Activated naive CD8-positive, alpha-beta T cell treated with anti-CD3 and anti-CD28 coated beads, Interleukin-2, amount 10 ng/mL, durations not matched to agents 7 days and 5 days (primary cell): ENCODE data around the gene PAK6. TPM values are rescaled to one million over a fixed set of nuclear protein-coding genes. Genes with fewer than 3 reads are reported as not detected.
A peak's percentile ranks its signal among the peaks of the same experiment; 100 is the strongest.

Experiments used
- ATAC-seq: fragments of 150-1000 bp; cut with Tn5 transposase; one replicate; pipeline ENCODE4 v1.10.0; 2021; ENCODE audit warnings: low read depth, moderate library complexity
- POLR2A ChIA-PET: fragments of 350-600 bp; sonication (Branson Sonifier 250); formaldehyde crosslinking; loops from one replicate; lab custom pipeline; 2021; ENCODE audit warnings: antibody characterized with exemption; lab: Charles Lee
- DNase-seq: peaks from one replicate; pipeline ENCODE4 v3.0.0; 2021
- H3K27ac Mint-ChIP-seq: one replicate; pipeline ENCODE4 v1.8.0; 2022; ENCODE audit warnings: mild to moderate bottlenecking, mixed read lengths
- H3K27me3 Mint-ChIP-seq: one replicate; pipeline ENCODE4 v1.8.0; 2022; ENCODE audit warnings: mild to moderate bottlenecking, moderate library complexity, mixed read lengths
- H3K36me3 Mint-ChIP-seq: one replicate; pipeline ENCODE4 v1.8.0; 2021; ENCODE audit warnings: mild to moderate bottlenecking, mixed read lengths
- H3K4me1 Mint-ChIP-seq: one replicate; pipeline ENCODE4 v1.8.0; 2021; ENCODE audit warnings: mixed read lengths
- H3K4me3 Mint-ChIP-seq: one replicate; pipeline ENCODE4 v1.8.0; 2022; ENCODE audit warnings: mild to moderate bottlenecking, moderate library complexity, mixed read lengths
- H3K9me3 Mint-ChIP-seq: one replicate; pipeline ENCODE4 v1.8.0; 2021; ENCODE audit warnings: mixed read lengths
- total RNA-seq, 2 experiments: library from RNA; stranded (reverse); gene quantifications; one replicate each; pipeline ENCODE4 v1.2.3, GENCODE V29; 2021

The PAK6 gene
- total RNA-seq, 2 experiments from 2014 or later: 0.91 to 1.3 TPM

DNA sequence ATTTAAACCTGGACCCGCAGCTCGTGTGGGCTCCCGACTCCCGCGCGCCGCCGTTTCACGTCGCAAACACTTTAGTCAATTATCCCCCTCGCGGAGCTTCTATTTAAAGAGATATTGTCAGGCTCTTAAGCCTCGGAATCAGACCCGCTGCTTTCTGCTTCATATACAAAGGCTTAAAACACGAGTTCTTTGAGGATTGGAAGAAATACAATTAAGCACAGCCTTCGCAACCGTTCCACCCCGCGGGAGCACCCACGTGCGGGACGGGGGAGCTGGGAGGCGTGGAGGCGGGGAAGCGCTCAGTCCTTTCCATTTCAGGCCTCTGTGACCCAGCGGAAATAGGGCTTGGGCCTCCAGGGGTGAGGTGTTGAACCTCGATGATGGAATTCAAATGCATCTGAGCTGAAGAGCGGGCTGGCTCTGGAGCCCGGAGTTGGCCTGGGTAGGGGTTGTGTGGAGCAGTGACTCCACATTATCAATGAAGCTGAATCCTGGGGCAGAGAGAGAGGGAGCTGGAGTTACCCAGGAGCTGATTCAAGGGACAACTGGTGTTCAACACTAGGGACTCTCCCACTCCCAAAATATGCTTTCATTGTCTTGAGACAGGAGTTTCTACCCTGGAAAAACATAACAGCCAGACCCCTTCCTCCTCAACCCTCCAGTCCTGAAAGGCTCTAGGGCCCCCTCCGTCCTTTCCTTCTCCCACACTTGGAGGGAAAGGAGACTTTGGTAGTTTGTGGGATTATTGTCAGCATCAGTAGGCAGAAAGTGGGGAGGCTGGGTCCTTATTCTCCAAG, 41.6 kb downstream of the PAK6 start:
- H3K4me3 Mint-ChIP-seq: no peak overlapping the region
- H3K27ac Mint-ChIP-seq: no peak overlapping the region
- H3K4me1 Mint-ChIP-seq: peaks cover 6% of the 10 kb centered on the region
- H3K27me3 Mint-ChIP-seq: peaks cover 56% of the 10 kb centered on the region
- no peaks in the 10 kb centered on the region for H3K36me3 Mint-ChIP-seq
- DNase-seq: no peak
- POLR2A ChIA-PET: interaction anchor here (0.9 to 4.2 kb wide), 4 partner anchors 18 to 58 kb away, joined by 3 to 55 read pairs (median 3); partner anchors contain the start of gene PLCB2
- no peaks in the 10 kb centered on the region for H3K9me3 Mint-ChIP-seq
- no peak for ATAC-seq

DNA sequence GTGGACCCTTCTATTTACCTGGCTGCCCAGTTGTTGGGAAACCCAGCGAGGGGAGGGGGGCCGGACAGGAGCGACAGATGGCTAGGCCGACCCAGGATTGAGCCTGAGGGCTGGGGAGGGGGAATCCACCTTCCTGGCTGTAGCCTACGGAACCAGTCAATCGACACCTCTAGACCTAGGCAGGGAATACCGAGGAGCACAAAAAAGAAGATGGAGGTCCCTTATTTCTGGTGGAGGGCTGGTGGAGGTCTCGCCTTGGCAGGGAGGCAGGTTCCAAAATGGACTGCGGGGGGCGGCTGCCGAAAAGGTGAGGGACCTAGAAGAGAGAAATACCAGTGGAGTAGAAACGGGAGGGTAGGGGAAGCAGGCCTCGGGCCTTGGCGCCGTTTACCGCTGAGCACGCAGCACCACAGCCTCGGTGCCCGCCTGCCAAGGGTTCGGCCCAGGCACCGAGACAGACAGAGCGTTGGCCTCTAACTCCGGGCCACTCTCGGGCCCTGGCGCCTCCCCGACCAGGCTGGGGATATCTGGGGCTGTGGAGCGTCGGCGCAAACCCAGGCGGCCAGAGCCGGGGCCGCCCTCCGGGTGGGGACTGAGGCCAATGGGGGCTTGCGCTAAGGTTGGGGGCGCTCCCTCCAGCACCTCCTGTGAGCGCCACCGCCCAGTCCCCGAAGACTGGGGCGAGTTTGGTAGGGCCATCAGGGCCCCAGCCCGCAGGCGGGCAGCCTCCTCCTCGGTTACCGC, 42.4 kb downstream of the PAK6 start:
- H3K27me3 Mint-ChIP-seq: peaks cover 56% of the 10 kb centered on the region
- POLR2A ChIA-PET: interaction anchor here (0.7 to 4.2 kb wide), 2 partner anchors 26 to 29 kb away, joined by 3 to 55 read pairs; partner anchors contain the start of gene PLCB2
- no peak overlapping the region for H3K4me3 Mint-ChIP-seq

DNA sequence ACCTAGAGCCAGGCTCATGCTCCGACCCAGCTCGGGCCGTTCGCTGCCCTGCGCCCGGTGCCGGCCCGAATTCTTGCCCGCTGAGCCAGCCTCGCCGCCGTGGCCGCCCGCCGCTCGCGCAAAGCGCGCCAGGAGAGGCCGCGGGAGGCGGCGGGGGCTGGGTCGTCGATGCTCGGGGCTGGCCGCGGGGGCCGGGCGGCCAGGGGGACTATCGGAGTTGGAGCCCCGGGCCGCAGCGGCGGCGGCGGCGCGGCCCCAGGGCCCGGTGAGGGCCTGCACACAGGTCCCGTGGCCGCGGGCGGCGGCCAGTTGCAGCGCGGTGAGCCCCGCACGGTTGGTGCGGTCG, 42.9 kb downstream of the PAK6 start:
- Mint-ChIP-seq H3K4me1 (peaks cover 3% of the 10 kb centered on the region), H3K27me3 (peaks cover 55% of the 10 kb centered on the region), H3K36me3 (no peaks in the 10 kb centered on the region), H3K9me3 (no peaks in the 10 kb centered on the region), H3K4me3 (no peak overlapping the region), H3K27ac (no peak overlapping the region)
- no peak for DNase-seq
- ATAC-seq: no peak
- POLR2A ChIA-PET: interaction anchor here (0.7 kb wide), 1 partner anchor 25 kb away, joined by 3 read pairs; no protein-coding TSS in a partner anchor

More for the DNA sequence above, 42.4 kb downstream of the PAK6 start:
- DNase-seq: no peak
- Mint-ChIP-seq H3K36me3 (no peaks in the 10 kb centered on the region), H3K27ac (no peak overlapping the region), H3K4me1 (peaks cover 5% of the 10 kb centered on the region), H3K9me3 (no peaks in the 10 kb centered on the region)
- no peak for ATAC-seq

DNA sequence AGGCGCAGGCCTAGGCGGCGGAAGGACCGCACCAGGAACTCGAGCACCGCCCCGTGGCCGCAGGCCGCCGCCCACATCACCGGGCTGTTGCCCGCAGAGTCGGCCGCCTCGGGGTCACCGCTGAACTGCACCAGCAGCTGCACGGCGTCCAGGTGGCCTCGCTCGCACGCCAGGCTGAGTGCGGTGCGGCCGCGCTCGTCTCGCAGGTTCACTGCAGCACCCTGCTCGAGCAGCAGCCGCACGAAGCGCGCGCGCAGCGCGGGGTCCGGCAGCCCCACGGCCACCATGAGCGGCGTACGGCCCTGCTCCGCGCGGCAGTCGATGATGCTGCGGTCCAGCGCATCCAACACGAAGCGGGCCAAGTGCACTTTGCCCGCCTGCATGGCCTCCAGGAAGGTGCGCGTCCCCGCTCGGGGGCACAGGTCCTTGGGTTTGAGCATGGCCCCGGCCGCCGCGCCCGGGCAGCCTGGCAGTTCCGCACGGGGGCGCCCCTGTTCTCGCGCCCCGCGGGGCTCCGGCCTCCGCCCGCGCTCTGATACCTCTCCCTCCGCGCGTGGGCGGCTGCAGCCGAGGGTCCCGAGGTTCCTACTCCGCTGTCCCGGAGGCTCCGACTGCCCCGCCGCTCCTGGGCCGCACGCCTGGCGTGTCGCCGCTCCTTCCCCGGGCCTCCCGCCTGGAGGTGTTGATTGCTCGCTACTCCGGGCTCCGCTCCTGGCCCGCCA, 43.4 kb downstream of the PAK6 start:
- POLR2A ChIA-PET: interaction anchor here (0.7 to 4.4 kb wide), 2 partner anchors 25 to 27 kb away, joined by 3 to 39 read pairs; partner anchors contain the start of gene PLCB2
- Mint-ChIP-seq H3K27ac (no peak overlapping the region), H3K4me1 (peaks cover 2% of the 10 kb centered on the region)

DNA sequence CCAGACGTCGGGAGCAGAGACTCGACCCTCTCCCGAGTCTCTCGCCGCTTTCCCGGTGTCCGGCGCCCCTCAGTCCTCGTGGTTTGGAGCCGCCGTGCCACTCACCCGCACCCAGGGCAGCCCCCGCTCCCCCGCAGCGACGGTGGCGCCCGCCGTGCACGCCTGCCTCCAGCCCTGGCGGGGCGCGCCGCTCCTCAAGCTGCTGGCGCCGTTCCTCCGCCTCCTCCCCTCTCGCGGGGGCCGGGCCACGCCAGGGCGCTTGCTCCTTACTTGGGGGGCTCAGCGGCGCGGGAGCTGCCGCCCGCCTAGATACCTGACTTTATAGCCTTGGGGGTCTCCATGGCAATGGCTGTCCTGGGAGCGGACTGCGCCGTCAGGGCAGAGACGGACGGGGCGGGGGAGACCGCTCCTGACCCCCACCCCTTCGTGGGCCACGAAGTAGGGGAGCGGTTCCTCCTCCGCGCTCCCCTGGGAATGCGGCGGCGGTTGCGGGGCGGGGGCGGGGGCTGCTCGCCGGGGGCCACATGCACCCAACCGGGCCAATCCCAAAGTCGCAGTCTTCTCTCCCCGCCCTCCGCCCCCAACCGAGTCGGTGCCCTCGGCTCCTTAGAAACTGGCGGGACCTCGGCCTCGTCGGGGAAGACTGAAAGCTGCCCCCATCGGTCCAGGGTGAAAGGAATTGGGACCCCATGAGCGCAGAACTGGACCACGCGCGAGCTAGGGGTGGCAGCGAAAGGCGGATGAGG, 44.2 kb downstream of the PAK6 start, which contains the start of gene ANKRD63:
TSS of gene ANKRD63 (minus strand) at position 196 of the 746 bp plus-strand sequence. CDS start 478 bp downstream, outside the sequence.
- Mint-ChIP-seq H3K4me3 (peak within 1 kb of the TSS; percentile 72), H3K36me3 (no peaks in the 10 kb centered on the region)
- peak; percentile 51 for ATAC-seq

More for the DNA sequence above, 43.4 kb downstream of the PAK6 start:
- Mint-ChIP-seq H3K9me3 (no peaks in the 10 kb centered on the region), H3K4me3 (peak overlapping the region; percentile 72), H3K36me3 (no peaks in the 10 kb centered on the region), H3K27me3 (peaks cover 49% of the 10 kb centered on the region)
- peak; percentile 65 for ATAC-seq
- DNase-seq: peak; percentile 78

DNA sequence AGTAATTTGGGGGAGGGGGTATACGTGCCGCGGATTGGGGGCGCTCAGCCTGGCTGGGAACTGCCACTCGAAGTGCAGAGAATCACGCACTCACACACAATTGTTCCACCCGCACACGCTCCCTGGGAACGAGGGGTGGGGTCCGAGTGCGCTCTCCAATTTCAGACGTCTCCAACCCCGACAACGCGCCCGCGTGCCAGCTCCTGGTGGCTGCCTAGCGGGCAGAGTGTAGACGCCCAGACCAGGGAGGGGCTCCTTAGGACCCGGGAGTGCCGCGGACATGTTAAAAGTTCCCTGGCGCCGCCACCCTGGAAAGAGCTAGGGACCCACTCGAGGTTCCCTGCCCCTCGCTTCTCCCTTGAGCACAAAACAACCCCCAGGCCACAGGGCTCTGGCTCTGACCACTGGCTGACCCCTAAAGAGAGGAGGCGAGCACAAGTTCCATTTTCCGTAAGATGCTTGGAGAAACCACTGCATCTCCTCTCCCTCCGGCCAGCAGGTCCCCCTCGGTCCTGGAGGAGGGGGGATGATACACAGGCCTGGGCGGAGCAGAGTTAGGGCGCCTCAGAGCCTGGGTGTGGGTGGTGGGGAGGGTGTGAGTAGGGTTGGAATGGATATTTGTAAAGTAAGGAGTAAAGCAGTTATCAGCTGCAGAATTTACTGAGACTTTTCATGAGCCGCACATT, 44.9 kb downstream of the PAK6 start:
- no peak for DNase-seq
- H3K9me3 Mint-ChIP-seq: no peaks in the 10 kb centered on the region
- H3K36me3 Mint-ChIP-seq: no peaks in the 10 kb centered on the region
- POLR2A ChIA-PET: interaction anchor here (4.4 kb wide), 1 partner anchor 26 kb away, joined by 39 read pairs; the partner anchor contains the start of gene PLCB2
- peaks cover 35% of the 10 kb centered on the region for H3K27me3 Mint-ChIP-seq
- peak overlapping the region; percentile 10 for H3K4me3 Mint-ChIP-seq
- H3K4me1 Mint-ChIP-seq: no peaks in the 10 kb centered on the region
- no peak overlapping the region for H3K27ac Mint-ChIP-seq
- no peak for ATAC-seq

More for the DNA sequence above, 44.2 kb downstream of the PAK6 start, which contains the start of gene ANKRD63:
- Mint-ChIP-seq H3K4me1 (no peaks in the 10 kb centered on the region), H3K9me3 (no peaks in the 10 kb centered on the region), H3K27ac (no peak within 1 kb of the TSS), H3K27me3 (peaks cover 43% of the 10 kb centered on the region)
- POLR2A ChIA-PET: interaction anchor here (0.6 to 4.4 kb wide), 2 partner anchors 26 to 139 kb away, joined by 3 to 39 read pairs; partner anchors contain the start of gene PLCB2
- DNase-seq: peak; percentile 71

DNA sequence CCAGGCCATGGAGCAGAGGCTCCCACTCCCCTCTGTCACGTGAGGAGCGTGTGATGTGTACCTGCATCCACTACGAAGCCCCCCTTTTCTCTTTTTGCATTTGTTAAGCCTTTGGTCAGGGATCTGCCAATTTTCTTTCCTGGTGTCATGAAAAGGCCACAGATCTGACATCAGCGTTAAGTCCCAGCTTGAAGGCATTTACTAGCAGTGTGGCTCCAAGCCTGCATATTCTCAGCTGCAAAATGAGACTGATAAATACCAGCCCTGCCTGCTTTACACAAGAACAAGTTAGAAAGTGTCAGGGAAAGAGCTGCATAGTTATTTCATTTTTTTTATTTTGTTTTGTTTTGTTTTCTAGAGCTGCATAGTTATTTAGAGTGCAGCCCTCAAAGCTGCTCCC, 46.3 kb downstream of the PAK6 start:
- Mint-ChIP-seq H3K9me3 (no peaks in the 10 kb centered on the region), H3K27ac (no peak overlapping the region), H3K36me3 (no peaks in the 10 kb centered on the region), H3K4me1 (no peaks in the 10 kb centered on the region), H3K27me3 (peaks cover 28% of the 10 kb centered on the region), H3K4me3 (no peak overlapping the region)
- no peak for DNase-seq
- POLR2A ChIA-PET: interaction anchor here (4.4 kb wide), 1 partner anchor 24 kb away, joined by 39 read pairs; the partner anchor contains the start of gene PLCB2
- no peak for ATAC-seq

DNA sequence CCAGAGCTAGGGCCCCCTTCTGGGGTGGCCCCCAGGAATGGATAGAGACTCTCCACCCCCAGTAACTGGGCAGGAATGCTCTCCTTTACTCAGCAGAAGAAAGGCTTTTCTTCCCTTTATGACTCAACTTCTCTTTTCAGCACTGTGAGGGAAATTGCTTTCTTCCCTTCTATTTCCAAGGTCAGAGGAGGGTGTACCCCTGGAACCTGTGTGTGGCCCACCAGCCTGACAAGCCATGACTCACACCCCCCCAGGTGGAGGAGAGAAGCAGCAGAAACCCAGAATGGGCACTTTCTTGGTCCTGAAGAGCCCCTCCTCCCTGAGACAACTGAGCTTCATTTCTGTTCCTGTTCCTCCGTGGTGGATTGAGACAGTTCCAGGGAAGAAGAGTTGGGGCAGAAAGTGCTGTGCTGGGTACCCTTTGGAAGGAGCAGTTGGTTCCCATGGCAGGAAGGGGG, 46.7 kb downstream of the PAK6 start:
- no peaks in the 10 kb centered on the region for H3K4me1 Mint-ChIP-seq
- H3K9me3 Mint-ChIP-seq: no peaks in the 10 kb centered on the region
- peaks cover 24% of the 10 kb centered on the region for H3K27me3 Mint-ChIP-seq
- H3K36me3 Mint-ChIP-seq: no peaks in the 10 kb centered on the region
- no peak for ATAC-seq
- POLR2A ChIA-PET: interaction anchor here (4.4 kb wide), 1 partner anchor 24 kb away, joined by 39 read pairs; the partner anchor contains the start of gene PLCB2
- DNase-seq: no peak
- H3K4me3 Mint-ChIP-seq: no peak overlapping the region
- H3K27ac Mint-ChIP-seq: no peak overlapping the region

DNA sequence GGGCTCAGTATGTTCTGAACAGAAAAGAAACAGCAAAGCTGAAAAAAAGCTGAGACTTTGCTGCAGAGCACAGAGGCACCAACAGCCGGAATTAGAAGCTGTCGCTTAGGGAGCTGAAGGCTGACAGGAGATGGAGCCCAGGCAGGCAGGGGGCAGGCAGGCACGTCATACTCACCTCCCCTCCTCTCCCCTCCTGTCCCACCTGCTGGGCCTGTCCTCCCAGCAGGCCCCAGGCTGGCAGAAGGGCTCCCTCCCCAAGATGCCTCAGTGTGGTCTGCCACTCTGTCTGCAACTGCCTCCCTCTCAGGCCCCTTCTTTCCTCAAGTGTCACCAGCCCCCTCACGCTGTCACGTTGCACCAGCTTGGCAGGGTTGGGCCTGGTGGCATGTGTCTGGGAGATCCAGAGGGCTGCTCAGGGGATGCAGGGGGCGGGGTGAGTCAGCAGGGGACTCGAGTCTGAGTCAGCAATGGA, 47.2 kb downstream of the PAK6 start:
- H3K27ac Mint-ChIP-seq: no peak overlapping the region
- POLR2A ChIA-PET: interaction anchor here (4.4 kb wide), 1 partner anchor 23 kb away, joined by 39 read pairs; the partner anchor contains the start of gene PLCB2
- DNase-seq (no peak), ATAC-seq (no peak)
- H3K27me3 Mint-ChIP-seq: peaks cover 18% of the 10 kb centered on the region
- no peaks in the 10 kb centered on the region for H3K9me3 Mint-ChIP-seq
- no peak overlapping the region for H3K4me3 Mint-ChIP-seq
- H3K36me3 Mint-ChIP-seq: no peaks in the 10 kb centered on the region
- H3K4me1 Mint-ChIP-seq: no peaks in the 10 kb centered on the region

DNA sequence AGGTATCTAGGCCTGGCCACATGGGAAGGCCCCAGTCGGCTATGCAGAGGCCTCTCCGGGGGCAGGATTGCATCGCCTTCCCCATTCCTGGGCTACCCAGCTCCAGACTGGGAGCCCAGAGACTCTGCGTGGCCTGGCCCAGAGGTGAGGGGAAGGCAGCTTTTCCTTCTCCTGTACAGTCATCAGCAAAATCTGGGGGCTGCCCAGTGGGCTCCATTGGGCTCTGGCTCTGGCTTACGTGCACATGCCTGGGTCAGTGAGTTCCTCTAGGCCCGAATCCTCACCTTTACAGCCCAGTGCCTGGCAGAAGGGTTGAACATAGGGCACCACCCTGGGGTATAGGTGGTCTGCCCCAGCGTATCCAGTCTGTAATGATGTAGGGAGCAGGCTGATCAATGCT, 47.9 kb downstream of the PAK6 start:
- POLR2A ChIA-PET: interaction anchor here (4.4 kb wide), 1 partner anchor 23 kb away, joined by 39 read pairs; the partner anchor contains the start of gene PLCB2
- Mint-ChIP-seq H3K4me1 (no peaks in the 10 kb centered on the region), H3K36me3 (no peaks in the 10 kb centered on the region), H3K4me3 (no peak overlapping the region), H3K27ac (no peak overlapping the region), H3K27me3 (peaks cover 16% of the 10 kb centered on the region), H3K9me3 (no peaks in the 10 kb centered on the region)
- no peak for DNase-seq
- ATAC-seq: no peak

DNA sequence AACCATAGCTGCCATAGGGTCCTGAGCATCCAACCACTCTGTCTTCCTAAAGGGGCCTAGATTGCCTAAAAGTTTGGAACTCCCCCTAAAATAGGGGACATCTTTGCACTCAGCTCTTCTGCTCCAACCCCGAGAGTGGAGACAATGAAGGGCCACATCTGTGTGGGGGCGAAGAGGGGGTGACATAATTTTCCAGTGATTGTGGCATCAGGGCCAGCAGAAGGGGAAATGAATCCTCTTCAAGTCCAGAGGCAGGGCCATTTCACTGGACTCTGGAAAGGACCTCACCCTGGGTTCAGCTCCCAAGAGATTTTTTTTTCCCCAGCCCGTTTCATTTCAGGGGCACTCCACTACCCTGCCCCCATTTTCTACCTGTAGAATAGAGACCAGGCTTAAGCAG, 48.6 kb downstream of the PAK6 start:
- POLR2A ChIA-PET: no interaction called here
- Mint-ChIP-seq H3K27ac (no peak overlapping the region), H3K36me3 (no peaks in the 10 kb centered on the region), H3K4me3 (no peak overlapping the region), H3K27me3 (peaks cover 16% of the 10 kb centered on the region), H3K4me1 (no peaks in the 10 kb centered on the region), H3K9me3 (no peaks in the 10 kb centered on the region)
- ATAC-seq (no peak), DNase-seq (no peak)
